Measurements from ENCODE around the gene COL6A2.
"Not testable (repeated sequence)": the region's sequence is repeated elsewhere in the genome, so short reads cannot be mapped to it uniquely, and the experiment has no call there.

COL6A2 gene

GRCh38 chr21:46158666-46159300 is 60.9 kb downstream of the COL6A2 start:
- DNase-seq, result no peak

- no peak for DNase-seq
These were observed 61.5 kb downstream of the COL6A2 start for GRCh38 chr21:46159390-46159789.

- DNase-seq, result no peak
These were observed 62.1 kb downstream of the COL6A2 start for GRCh38 chr21:46159841-46160656.

GRCh38 chr21:46160657-46160906 is 62.7 kb downstream of the COL6A2 start:
- DNase-seq, result no peak

GRCh38 chr21:46160907-46161632 is 63.2 kb downstream of the COL6A2 start:
- no peak for DNase-seq

GRCh38 chr21:46161633-46162592 is 64.0 kb downstream of the COL6A2 start:
- no peak for DNase-seq

GRCh38 chr21:46163380-46163779 is 65.5 kb downstream of the COL6A2 start:
- DNase-seq, result no peak

- DNase-seq, result no peak
These were observed 67.2 kb downstream of the COL6A2 start for GRCh38 chr21:46165098-46165497.

GRCh38 chr21:46168238-46168637 is 70.3 kb downstream of the COL6A2 start:
- no peak for DNase-seq

GRCh38 chr21:46168659-46169386 is 70.9 kb downstream of the COL6A2 start:
- DNase-seq, result no peak

- not testable (repeated sequence) for DNase-seq
These were observed 72.7 kb downstream of the COL6A2 start for GRCh38 chr21:46170436-46171193.

- DNase-seq, result no peak
These were observed 73.7 kb downstream of the COL6A2 start for GRCh38 chr21:46171585-46171984.

GRCh38 chr21:46171996-46172862 is 74.3 kb downstream of the COL6A2 start:
- no peak for DNase-seq

- no peak for DNase-seq
These were observed 75.1 kb downstream of the COL6A2 start for GRCh38 chr21:46172863-46173528.

- DNase-seq, result no peak
These were observed 75.7 kb downstream of the COL6A2 start for GRCh38 chr21:46173573-46173972.

- not testable (repeated sequence) for DNase-seq
These were observed 78.7 kb downstream of the COL6A2 start for GRCh38 chr21:46176443-46177129.

GRCh38 chr21:46178961-46179360 is 81.0 kb downstream of the COL6A2 start:
- DNase-seq, result no peak

Data from NCI-H446 (cell line).